ENCODE data around the gene TRNT1. TPM values are rescaled to one million over a fixed set of nuclear protein-coding genes. Genes with fewer than 3 reads are reported as not detected.

Gene TRNT1
- total RNA-seq, 1 experiment from 2014 or later: 21.4 TPM

DNA sequence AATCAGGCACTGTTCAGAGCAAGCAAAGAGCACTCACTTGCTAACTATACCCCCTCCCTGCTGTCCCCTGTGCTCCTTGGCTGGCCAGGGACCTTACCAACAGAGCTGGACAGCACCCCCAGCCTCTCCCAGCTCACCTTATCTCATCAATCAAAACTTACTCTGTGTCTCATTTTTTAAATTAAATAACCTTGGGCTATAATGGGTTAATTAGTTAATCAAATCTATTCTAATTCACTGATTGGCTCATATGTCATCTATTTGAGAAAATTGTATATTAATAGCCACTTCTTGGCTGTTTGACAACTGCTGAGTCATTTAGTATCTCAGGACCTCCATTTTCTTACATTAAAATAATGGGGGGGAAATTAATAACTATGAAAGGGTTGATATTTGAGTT is 39.5 kb upstream of the TRNT1 start:
- CTCF ChIA-PET: no interaction called here
- BruUV-seq (replicated peaks): no TSS peak
- ATAC-seq (no peak), DNase-seq (ENCODE audit: low read depth, low spot score) (no peak)
- no peak overlapping the region for H3K4me3 ChIP-seq (replicated peaks in 1 of 2; ENCODE audit: low read depth in 1 of 2, low read length in 2 of 2)
- no peak overlapping the region for H3K9ac ChIP-seq (ENCODE audit: low read length)
- H3K9me2 ChIP-seq (ENCODE audit: insufficient read depth): no peaks in the 10 kb centered on the region
- no peaks in the 10 kb centered on the region for H3K36me3 ChIP-seq (ENCODE audit: control insufficient read depth in 1 of 2, insufficient read depth in 2 of 2, low read length in 2 of 2)
- TF ChIP-seq POLR2AphosphoS5 (IDR thresholded peaks at IDR 0.05; ENCODE audit: low read depth, low read length): no peak
- no peak for TF ChIP-seq RAD21 (IDR thresholded peaks at IDR 0.05; ENCODE audit: low read depth)
- TF ChIP-seq CBX3 (IDR thresholded peaks at IDR 0.05; ENCODE audit: low read depth): no peak
- TF ChIP-seq ZFX (IDR thresholded peaks at IDR 0.05): no peak
- TF ChIP-seq, protein P1, sequence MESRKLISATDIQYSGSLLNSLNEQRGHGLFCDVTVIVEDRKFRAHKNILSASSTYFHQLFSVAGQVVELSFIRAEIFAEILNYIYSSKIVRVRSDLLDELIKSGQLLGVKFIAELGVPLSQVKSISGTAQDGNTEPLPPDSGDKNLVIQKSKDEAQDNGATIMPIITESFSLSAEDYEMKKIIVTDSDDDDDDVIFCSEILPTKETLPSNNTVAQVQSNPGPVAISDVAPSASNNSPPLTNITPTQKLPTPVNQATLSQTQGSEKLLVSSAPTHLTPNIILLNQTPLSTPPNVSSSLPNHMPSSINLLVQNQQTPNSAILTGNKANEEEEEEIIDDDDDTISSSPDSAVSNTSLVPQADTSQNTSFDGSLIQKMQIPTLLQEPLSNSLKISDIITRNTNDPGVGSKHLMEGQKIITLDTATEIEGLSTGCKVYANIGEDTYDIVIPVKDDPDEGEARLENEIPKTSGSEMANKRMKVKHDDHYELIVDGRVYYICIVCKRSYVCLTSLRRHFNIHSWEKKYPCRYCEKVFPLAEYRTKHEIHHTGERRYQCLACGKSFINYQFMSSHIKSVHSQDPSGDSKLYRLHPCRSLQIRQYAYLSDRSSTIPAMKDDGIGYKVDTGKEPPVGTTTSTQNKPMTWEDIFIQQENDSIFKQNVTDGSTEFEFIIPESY (IDR thresholded peaks at IDR 0.05; ENCODE audit: extremely low read depth, insufficient replicate concordance, low read length): no peak
- no peak for TF ChIP-seq YY1 (IDR thresholded peaks at IDR 0.05; ENCODE audit: extremely low read depth, insufficient replicate concordance, low read depth, low read length)
- no peak for TF ChIP-seq JUND (IDR thresholded peaks at IDR 0.05)
- TF ChIP-seq EGR1 (IDR thresholded peaks at IDR 0.05; ENCODE audit: low read depth): no peak
- TF ChIP-seq CTCF (IDR thresholded peaks at IDR 0.05 in 2 of 3, conservative IDR thresholded peaks at IDR 0.05 in 1 of 3; ENCODE audit: borderline replicate concordance in 1 of 3, insufficient read depth in 1 of 3, low read depth in 2 of 3, low read length in 2 of 3): no peak
- no peak for TF ChIP-seq EZH2phosphoT487 (IDR thresholded peaks at IDR 0.05; ENCODE audit: borderline replicate concordance)
- TF ChIP-seq, protein P2, sequence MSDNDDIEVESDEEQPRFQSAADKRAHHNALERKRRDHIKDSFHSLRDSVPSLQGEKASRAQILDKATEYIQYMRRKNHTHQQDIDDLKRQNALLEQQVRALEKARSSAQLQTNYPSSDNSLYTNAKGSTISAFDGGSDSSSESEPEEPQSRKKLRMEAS (IDR thresholded peaks at IDR 0.05): no peak
- TF ChIP-seq SIN3A (IDR thresholded peaks at IDR 0.05; ENCODE audit: low read depth): no peak
- intact Hi-C loops (cut with micrococcal nuclease): no loop called here
- H4K20me1 ChIP-seq (ENCODE audit: insufficient read depth): no peaks in the 10 kb centered on the region
- H3K9me3 ChIP-seq (ENCODE audit: control insufficient read depth in 1 of 2, insufficient read depth in 1 of 2, low read depth in 1 of 2, low read length in 2 of 2): no peaks in the 10 kb centered on the region
- POLR2A ChIA-PET: no interaction called here
- no peaks in the 10 kb centered on the region for H3K79me2 ChIP-seq (ENCODE audit: insufficient read depth, low read length)
- no peak overlapping the region for H2AFZ ChIP-seq (ENCODE audit: low read depth, low read length, poor library complexity, severe bottlenecking)
- H3K27me3 ChIP-seq (ENCODE audit: insufficient read depth, low read length): peaks cover 6% of the 10 kb centered on the region; the same call in 1 of the 2 replicates
- no peak overlapping the region for H3K27ac ChIP-seq (ENCODE audit: low read depth, low read length)
- H3K4me1 ChIP-seq (ENCODE audit: control insufficient read depth in 1 of 2, insufficient read depth in 2 of 2, low read length in 2 of 2): no peaks in the 10 kb centered on the region
- RAD21 ChIA-PET (ENCODE audit: low non-redundant PET in 1 of 2, low total read pairs in 2 of 2, uncharacterized antibody in 2 of 2, unreplicated experiment in 2 of 2): no interaction called here
- no peak overlapping the region for H3K4me2 ChIP-seq (ENCODE audit: low read length)
